HEK293 (cell line): ENCODE measurements around the gene OCSTAMP.

Experiments
- CTCF ChIA-PET: fragments of 350-600 bp; formaldehyde crosslinking; extraction: SDS; loops from one replicate; lab custom pipeline; 2021; ENCODE audit warnings: antibody characterized with exemption; lab: Yijun Ruan, JAX
- POLR2A ChIA-PET: fragments of 300-600 bp; formaldehyde crosslinking; extraction: SDS; loops from one replicate; lab custom pipeline; 2020; ENCODE audit warnings: antibody characterized with exemption, inconsistent platforms; lab: Yijun Ruan, JAX
- H3K27ac ChIP-seq: fragments of 200-500 bp; sonication (Bioruptor generic); 2 replicates; pipeline ENCODE4 v1.5.1; 2014; ENCODE audit warnings: low read depth, low read length, control low read depth, inconsistent platforms; ENCODE audit errors: extremely low read depth
- H3K36me3 ChIP-seq, 2 experiments: fragments of 200-500 bp in 1 of 2; sonication (Bioruptor generic) in 1 of 2; 1 replicate in 1 of 2; 2 replicates in 1 of 2; pipeline ENCODE4 v1.5.1; 2014 to 2017; ENCODE audit warnings: inconsistent platforms in 2 of 2, low read length in 2 of 2; ENCODE audit not compliant: control insufficient read depth in 2 of 2, insufficient read depth in 1 of 2
- H3K4me1 ChIP-seq: fragments of 200-500 bp; sonication (Bioruptor generic); 2 replicates; pipeline ENCODE4 v1.5.1; 2014; ENCODE audit warnings: mild to moderate bottlenecking, low read length, inconsistent platforms; ENCODE audit not compliant: control insufficient read depth, insufficient read depth
- H3K4me3 ChIP-seq: 2 replicates; pipeline ENCODE4 v1.5.1; 2011; ENCODE audit warnings: low read depth, mild to moderate bottlenecking, control low read depth, low read length, moderate library complexity
- H3K9me3 ChIP-seq: fragments of 200-500 bp; sonication (Bioruptor generic); 2 replicates; pipeline ENCODE4 v1.5.1; 2014; ENCODE audit warnings: low read depth, low read length, inconsistent platforms; ENCODE audit not compliant: control insufficient read depth, insufficient read depth
- ELK4 ChIP-seq: IDR thresholded peaks from 2 replicates; pipeline ENCODE4 v1.6.1; 2011; ENCODE audit warnings: mild to moderate bottlenecking, low read depth, low read length, borderline replicate concordance
- KLF16 ChIP-seq: fragments of 450-650 bp; formaldehyde crosslinking; IDR thresholded peaks from 2 replicates; pipeline ENCODE4 v1.5.1; 2017; ENCODE audit warnings: missing biosample characterization, missing genetic modification characterization
- MEIS1 ChIP-seq: sonication (generic); formaldehyde crosslinking; IDR thresholded peaks from 2 replicates; pipeline ENCODE4 v1.8.1; 2022; ENCODE audit warnings: missing genetic modification reagents, mild to moderate bottlenecking, borderline replicate concordance
- PATZ1 ChIP-seq: fragments of 450-650 bp; formaldehyde crosslinking; IDR thresholded peaks from 2 replicates; pipeline ENCODE4 v1.5.1; 2016; ENCODE audit warnings: missing biosample characterization, missing genetic modification characterization
- PRDM6 ChIP-seq: fragments of 450-650 bp; formaldehyde crosslinking; IDR thresholded peaks from 2 replicates; pipeline ENCODE4 v1.5.1; 2017; ENCODE audit warnings: missing biosample characterization, missing genetic modification characterization
- TRIM28 ChIP-seq: IDR thresholded peaks from 2 replicates; pipeline ENCODE4 v1.6.1; 2011; ENCODE audit warnings: low read length, control low read depth, borderline replicate concordance
- YY2 ChIP-seq: fragments of 450-650 bp; formaldehyde crosslinking; IDR thresholded peaks from 2 replicates; pipeline ENCODE4 v1.5.1; 2016; ENCODE audit warnings: missing biosample characterization, missing genetic modification characterization
- ZBTB8A ChIP-seq: fragments of 450-650 bp; formaldehyde crosslinking; IDR thresholded peaks from 2 replicates; pipeline ENCODE4 v1.5.1; 2016; ENCODE audit warnings: missing biosample characterization, missing genetic modification characterization
- ZNF155 ChIP-seq: fragments of 450-650 bp; formaldehyde crosslinking; IDR thresholded peaks from 2 replicates; pipeline ENCODE4 v1.5.1; 2016; ENCODE audit warnings: missing biosample characterization, missing genetic modification characterization
- ZNF184 ChIP-seq: fragments of 450-650 bp; IDR thresholded peaks from 2 replicates; pipeline ENCODE4 v1.5.1; 2018; ENCODE audit warnings: missing biosample characterization, mild to moderate bottlenecking, missing genetic modification characterization
- ZNF221 ChIP-seq: fragments of 450-650 bp; formaldehyde crosslinking; IDR thresholded peaks from 2 replicates; pipeline ENCODE4 v1.5.1; 2017; ENCODE audit warnings: missing biosample characterization, missing genetic modification characterization, borderline replicate concordance
- ZNF239 ChIP-seq: fragments of 450-650 bp; formaldehyde crosslinking; IDR thresholded peaks from 2 replicates; pipeline ENCODE4 v1.5.1; 2016; ENCODE audit warnings: missing biosample characterization, missing genetic modification characterization
- ZNF248 ChIP-seq: fragments of 450-650 bp; formaldehyde crosslinking; IDR thresholded peaks from 2 replicates; pipeline ENCODE4 v1.5.1; 2017; ENCODE audit warnings: missing biosample characterization, missing genetic modification characterization
- ZNF433 ChIP-seq: fragments of 450-650 bp; formaldehyde crosslinking; IDR thresholded peaks from 2 replicates; pipeline ENCODE4 v1.5.1; 2016; ENCODE audit warnings: missing biosample characterization, missing genetic modification characterization, low read depth
- ZNF521 ChIP-seq: fragments of 450-650 bp; formaldehyde crosslinking; IDR thresholded peaks from 2 replicates; pipeline ENCODE4 v1.5.1; 2017; ENCODE audit warnings: missing biosample characterization, mild to moderate bottlenecking, missing genetic modification characterization
- ZNF544 ChIP-seq: fragments of 450-650 bp; formaldehyde crosslinking; IDR thresholded peaks from 2 replicates; pipeline ENCODE4 v1.5.0; 2017; ENCODE audit warnings: missing biosample characterization, missing genetic modification characterization
- ZNF596 ChIP-seq: fragments of 450-650 bp; IDR thresholded peaks from 2 replicates; pipeline ENCODE4 v1.5.0; 2018; ENCODE audit warnings: missing biosample characterization, mild to moderate bottlenecking, missing genetic modification characterization, moderate library complexity
- ZNF623 ChIP-seq: fragments of 450-650 bp; formaldehyde crosslinking; IDR thresholded peaks from 2 replicates; pipeline ENCODE4 v1.5.1; 2016; ENCODE audit warnings: missing biosample characterization, missing genetic modification characterization
- ZNF639 ChIP-seq: fragments of 450-650 bp; formaldehyde crosslinking; IDR thresholded peaks from 2 replicates; pipeline ENCODE4 v1.5.1; 2016; ENCODE audit warnings: missing biosample characterization, missing genetic modification characterization
- ZNF704 ChIP-seq: fragments of 450-650 bp; formaldehyde crosslinking; IDR thresholded peaks from 2 replicates; pipeline ENCODE4 v1.5.1; 2016; ENCODE audit warnings: missing biosample characterization, missing genetic modification characterization
- ZNF785 ChIP-seq: fragments of 450-650 bp; formaldehyde crosslinking; IDR thresholded peaks from 2 replicates; pipeline ENCODE4 v1.5.1; 2016; ENCODE audit warnings: missing biosample characterization, missing genetic modification characterization
- ZNF837 ChIP-seq: fragments of 450-650 bp; formaldehyde crosslinking; IDR thresholded peaks from 2 replicates; pipeline ENCODE4 v1.5.1; 2016; ENCODE audit warnings: missing biosample characterization, missing genetic modification characterization

The OCSTAMP gene

GRCh38 chr20:46512943-46513844 is 37.3 kb downstream of the OCSTAMP start, which contains the start of gene ZNF334 (continued):
- no peak for TF ChIP-seq ZNF623 (tag by site-specific recombination)
- no peak for TF ChIP-seq ZNF221 (tag by site-specific recombination)

- CTCF ChIA-PET, result no interaction called here
- Histone ChIP-seq H3K4me3 (no peak overlapping the region), H3K4me1 (no peaks in the 10 kb centered on the region), H3K27ac (no peak overlapping the region), H3K9me3 (no peaks in the 10 kb centered on the region), H3K36me3 (peaks cover 0 to 4% of the 10 kb centered on the region in 2 experiments; a peak in 1 of 3 replicates)
- POLR2A ChIA-PET, result no interaction called here
- TF ChIP-seq ZNF544 (tag by site-specific recombination), result no peak
- no peak for TF ChIP-seq TRIM28
- no peak for TF ChIP-seq ZBTB8A (tag by site-specific recombination)
- no peak for TF ChIP-seq ZNF248
- TF ChIP-seq ZNF785 (tag by site-specific recombination), result no peak
- no peak for TF ChIP-seq YY2 (tag by site-specific recombination)
- no peak for TF ChIP-seq ZNF433 (tag by site-specific recombination)
- TF ChIP-seq KLF16 (tag by site-specific recombination), result no peak
- no peak for TF ChIP-seq ZNF596
- TF ChIP-seq ZNF239 (tag by site-specific recombination), result no peak
These were observed 40.9 kb downstream of the OCSTAMP start for GRCh38 chr20:46509523-46509922.

- ChIA-PET POLR2A (no interaction called here), CTCF (no interaction called here)
- Histone ChIP-seq H3K9me3 (no peaks in the 10 kb centered on the region), H3K4me3 (no peak overlapping the region), H3K4me1 (no peaks in the 10 kb centered on the region), H3K36me3 (peaks cover 0 to 20% of the 10 kb centered on the region in 2 experiments; a peak in 2 of 3 replicates), H3K27ac (no peak overlapping the region)
- no peak for TF ChIP-seq ELK4
- no peak for TF ChIP-seq ZNF837 (tag by site-specific recombination)
These were observed 42.6 kb downstream of the OCSTAMP start for GRCh38 chr20:46507760-46508407.

GRCh38 chr20:46505506-46505905 is 44.9 kb downstream of the OCSTAMP start:
- H3K9me3 ChIP-seq, result no peaks in the 10 kb centered on the region
- ChIA-PET POLR2A (no interaction called here), CTCF (no interaction called here)
- peaks cover 0 to 20% of the 10 kb centered on the region in 2 experiments; a peak in 2 of 3 replicates for H3K36me3 ChIP-seq
- H3K4me3 ChIP-seq, result no peak overlapping the region
- no peaks in the 10 kb centered on the region for H3K4me1 ChIP-seq
- H3K27ac ChIP-seq, result no peak overlapping the region
- TF ChIP-seq MEIS1, result no peak
- no peak for TF ChIP-seq PRDM6 (tag by site-specific recombination)
- no peak for TF ChIP-seq ZNF184 (tag by site-specific recombination)
- TF ChIP-seq ZNF704, result no peak
- no peak for TF ChIP-seq ZNF639 (tag by site-specific recombination)
- TF ChIP-seq KLF16 (tag by site-specific recombination), result no peak
- no peak for TF ChIP-seq PATZ1
- no peak for TF ChIP-seq ZNF155 (tag by site-specific recombination)
- no peak for TF ChIP-seq ZNF521 (tag by site-specific recombination)
